ENCODE results near the gene S100PBP.

Gene S100PBP

GRCh38 chr1:32830092-32830852, 12.8 kb downstream of the S100PBP start:
- no peak for DNase-seq

- DNase-seq = no peak
Observed at GRCh38 chr1:32831878-32832277, 14.4 kb downstream of the S100PBP start.

GRCh38 chr1:32848354-32849063, 31.1 kb downstream of the S100PBP start:
- DNase-seq = no peak

- no peak for DNase-seq
Observed at GRCh38 chr1:32855861-32856617, 38.6 kb downstream of the S100PBP start.

GRCh38 chr1:32858136-32858535, 40.7 kb downstream of the S100PBP start:
- DNase-seq = no peak

- DNase-seq = no peak
Observed at GRCh38 chr1:32858791-32859190, 41.3 kb downstream of the S100PBP start.

- DNase-seq = no peak
Observed at GRCh38 chr1:32859915-32860314, 42.5 kb downstream of the S100PBP start.

- DNase-seq = no peak
Observed at GRCh38 chr1:32860566-32860965, 43.1 kb downstream of the S100PBP start.

- DNase-seq = no peak
Observed at GRCh38 chr1:32861904-32862695, 44.6 kb downstream of the S100PBP start.

- DNase-seq = no peak
Observed at GRCh38 chr1:32863218-32863880, 45.9 kb downstream of the S100PBP start.

- DNase-seq = no peak
Observed at GRCh38 chr1:32863881-32864245, 46.4 kb downstream of the S100PBP start.

GRCh38 chr1:32864375-32865019, 47.0 kb downstream of the S100PBP start:
- no peak for DNase-seq

GRCh38 chr1:32865639-32866405, 48.4 kb downstream of the S100PBP start:
- DNase-seq = no peak

- DNase-seq = no peak
Observed at GRCh38 chr1:32867151-32867550, 49.7 kb downstream of the S100PBP start.

- no peak for DNase-seq
Observed at GRCh38 chr1:32867671-32868070, 50.2 kb downstream of the S100PBP start.

GRCh38 chr1:32868085-32868484, 50.6 kb downstream of the S100PBP start:
- DNase-seq = no peak

GRCh38 chr1:32868806-32869455, 51.5 kb downstream of the S100PBP start:
- DNase-seq = no peak

- no peak for DNase-seq
Observed at GRCh38 chr1:32869923-32870614, 52.6 kb downstream of the S100PBP start.

- DNase-seq = no peak
Observed at GRCh38 chr1:32870615-32871363, 53.3 kb downstream of the S100PBP start, which contains the start of gene FNDC5. TSS of gene FNDC5 (minus strand) at chr1:32870912.
